Skin of body (tissue), 2 donors: ENCODE results near the gene PHLPP1. TPM values are rescaled to one million over a fixed set of nuclear protein-coding genes. Genes with fewer than 3 reads are reported as not detected.

Experiments used
- DNase-seq: peaks from one replicate; lab custom pipeline; 2025; lab: John Stamatoyannopoulos, UW
- total RNA-seq: library from RNA; depleted of rRNA; stranded (reverse); fragments of >200 nt; gene quantifications from one replicate; pipeline ENCODE4 v1.2.3, GENCODE V29; 2014

The PHLPP1 gene
- total RNA-seq, 1 donor from 2014 or later = 15.6 TPM

- no peak for DNase-seq
These were observed 25.8 kb downstream of the PHLPP1 start for GRCh38 chr18:62741118-62741566.

GRCh38 chr18:62741584-62741983, 26.2 kb downstream of the PHLPP1 start:
- no peak for DNase-seq

GRCh38 chr18:62744076-62744968, 29.0 kb downstream of the PHLPP1 start:
- no peak for DNase-seq

GRCh38 chr18:62745089-62745751, 29.9 kb downstream of the PHLPP1 start:
- no peak for DNase-seq

- no peak for DNase-seq
These were observed 34.0 kb downstream of the PHLPP1 start for GRCh38 chr18:62749389-62749788.

GRCh38 chr18:62751341-62751821, 36.0 kb downstream of the PHLPP1 start:
- no peak for DNase-seq

- no peak for DNase-seq
These were observed 36.6 kb downstream of the PHLPP1 start for GRCh38 chr18:62751977-62752376.

GRCh38 chr18:62754026-62754425, 38.7 kb downstream of the PHLPP1 start:
- DNase-seq = no peak

- no peak for DNase-seq
These were observed 40.1 kb downstream of the PHLPP1 start for GRCh38 chr18:62755454-62755853.

GRCh38 chr18:62755946-62756345, 40.6 kb downstream of the PHLPP1 start:
- no peak for DNase-seq

- DNase-seq = no peak
These were observed 42.2 kb downstream of the PHLPP1 start for GRCh38 chr18:62757399-62758010.

- DNase-seq = no peak
These were observed 43.2 kb downstream of the PHLPP1 start for GRCh38 chr18:62758591-62758990.

- DNase-seq = no peak
These were observed 44.5 kb downstream of the PHLPP1 start for GRCh38 chr18:62759704-62760402.

- DNase-seq = no peak
These were observed 45.0 kb downstream of the PHLPP1 start for GRCh38 chr18:62760403-62760734.

- DNase-seq = no peak
These were observed 47.8 kb downstream of the PHLPP1 start for GRCh38 chr18:62763101-62763521.

- no peak for DNase-seq
These were observed 50.9 kb downstream of the PHLPP1 start for GRCh38 chr18:62766266-62766665.

GRCh38 chr18:62767321-62767720, 52.0 kb downstream of the PHLPP1 start:
- no peak for DNase-seq

GRCh38 chr18:62767836-62768557, 52.7 kb downstream of the PHLPP1 start:
- DNase-seq = no peak

GRCh38 chr18:62768558-62768943, 53.2 kb downstream of the PHLPP1 start:
- no peak for DNase-seq

- DNase-seq = no peak
These were observed 53.9 kb downstream of the PHLPP1 start for GRCh38 chr18:62769216-62769615.
